HG03097 (cell line): ENCODE measurements around the gene GABRG3.

Experiments used
- ATAC-seq: cut with Tn5 transposase; IDR thresholded peaks from one replicate; pipeline ENCODE4 v1.9.1; 2021; ENCODE audit not compliant: unreplicated experiment, low FRiP score

The GABRG3 gene

DNA sequence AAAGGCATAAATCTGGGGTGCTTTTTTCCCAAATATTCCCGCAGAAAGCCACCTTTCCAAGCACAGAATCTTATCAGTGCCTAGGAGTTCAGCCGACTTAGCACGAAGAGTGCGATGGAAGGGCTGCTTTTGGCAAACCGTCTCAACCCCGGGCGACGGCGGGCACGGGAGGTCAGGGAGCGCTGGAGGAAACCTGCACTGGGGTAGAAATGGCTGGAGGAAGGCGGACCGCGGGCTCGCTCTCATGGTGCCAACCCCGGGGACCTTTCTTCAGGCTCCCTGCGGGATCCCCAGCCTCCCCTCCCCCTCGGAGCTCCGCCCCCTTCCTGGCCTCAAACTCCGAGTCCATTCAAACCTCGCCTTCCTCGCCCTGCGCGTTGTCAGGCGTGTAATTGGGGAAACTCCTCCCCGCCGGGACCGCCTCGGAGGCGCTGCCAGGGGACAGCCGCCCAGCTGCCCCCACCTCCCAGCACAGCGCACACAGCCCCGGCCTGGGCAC is at the start of gene GABRG3:
GABRG3 (plus strand) TSS at position 470 of the 499 bp plus-strand sequence.
- ATAC-seq = no peak

DNA sequence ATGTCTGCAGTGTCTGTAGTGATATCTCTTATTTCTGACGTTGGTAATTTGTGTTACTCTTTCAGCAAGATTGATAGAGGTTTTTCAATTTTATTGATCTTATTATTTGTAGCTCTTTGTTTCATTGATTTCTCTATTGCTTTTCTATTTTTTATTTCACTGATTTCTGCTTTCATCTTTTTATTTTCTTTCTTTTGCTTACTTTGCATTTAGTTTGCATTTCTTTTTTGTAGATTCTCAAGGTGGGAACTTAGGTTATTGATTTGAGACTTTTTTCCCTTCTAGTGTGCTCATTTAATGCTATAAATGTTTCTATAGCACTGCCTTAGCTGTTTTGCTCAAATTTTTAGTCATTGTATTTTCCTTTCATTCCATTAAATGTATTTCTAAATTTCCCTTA is 49.5 kb upstream of the GABRG3 start:
- no peak for ATAC-seq

DNA sequence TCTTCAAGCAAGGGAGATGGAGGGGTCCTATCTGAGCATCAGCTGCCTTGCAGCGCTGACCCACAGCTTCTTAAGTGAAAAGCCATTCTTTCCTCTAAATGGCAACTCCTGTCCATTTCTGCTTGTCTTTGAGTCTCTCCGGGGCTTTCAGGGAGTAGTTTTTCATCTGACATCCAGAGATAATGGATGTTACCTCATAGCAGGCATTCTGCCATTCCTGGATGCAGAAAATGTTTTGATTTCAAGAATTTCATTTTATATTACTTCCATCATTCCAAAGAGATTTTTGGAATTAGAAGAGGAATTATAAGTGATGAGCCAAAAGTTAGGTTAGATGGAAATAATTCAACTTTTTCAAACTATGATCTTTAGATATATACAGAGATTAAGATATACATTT is 44.9 kb upstream of the GABRG3 start:
- no peak for ATAC-seq

DNA sequence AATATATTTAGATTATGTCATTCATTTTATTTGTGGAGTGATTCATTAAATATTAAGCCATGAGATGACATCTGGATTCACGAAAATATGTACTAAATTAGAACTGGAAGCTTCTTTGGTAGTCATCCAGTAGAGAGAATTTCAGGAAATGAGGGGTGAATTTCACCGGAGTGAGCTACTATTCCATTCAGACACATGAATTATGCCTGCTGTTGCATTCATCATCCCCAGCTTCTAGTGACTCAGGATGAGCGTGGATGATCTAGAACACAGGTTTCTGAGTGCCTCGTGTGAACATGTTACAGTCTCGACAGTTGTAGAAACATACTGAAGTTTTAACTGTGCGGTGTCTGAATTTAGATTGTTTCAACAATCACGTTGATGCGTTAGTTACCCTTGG is 42.9 kb upstream of the GABRG3 start:
- no peak for ATAC-seq

DNA sequence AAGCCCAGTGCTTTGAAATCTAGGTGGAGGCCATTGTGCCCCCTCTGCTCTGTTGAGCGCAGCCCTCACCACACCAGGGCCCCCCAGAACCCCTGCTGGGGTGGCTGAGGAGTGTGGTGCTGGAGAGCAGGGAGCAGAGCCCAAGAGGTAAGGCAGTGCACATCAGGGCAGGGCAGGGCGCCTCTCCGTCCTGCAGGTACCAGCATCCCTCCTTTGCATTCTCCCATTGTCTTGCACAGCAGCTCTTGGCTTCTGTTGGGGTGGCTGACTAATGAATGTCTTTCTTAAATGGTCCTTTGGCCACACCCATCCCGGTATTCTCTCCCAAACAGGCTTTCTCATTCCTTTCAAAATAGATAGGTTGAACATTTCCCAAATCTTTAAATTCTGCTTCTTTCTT is 41.4 kb upstream of the GABRG3 start:
- no peak for ATAC-seq

DNA sequence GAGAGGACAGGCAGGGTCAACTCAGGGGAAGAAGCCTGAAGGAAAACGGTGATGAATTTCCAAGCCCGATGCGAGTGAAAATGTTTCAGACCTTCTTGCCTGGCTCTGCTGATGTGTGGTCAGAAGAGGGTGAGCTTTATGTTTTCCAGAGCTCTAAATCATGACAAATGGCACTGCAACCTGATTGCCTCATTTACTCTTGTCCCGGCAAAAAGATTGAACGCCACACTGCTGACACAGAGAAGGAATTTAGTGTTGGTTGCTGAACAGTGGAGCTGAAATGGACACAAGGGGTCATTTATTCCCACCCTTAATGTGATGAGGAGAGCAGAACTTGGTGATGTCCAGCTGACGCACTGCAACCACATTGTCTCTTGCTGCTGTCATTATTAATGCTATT is 36.1 kb upstream of the GABRG3 start:
- no peak for ATAC-seq

DNA sequence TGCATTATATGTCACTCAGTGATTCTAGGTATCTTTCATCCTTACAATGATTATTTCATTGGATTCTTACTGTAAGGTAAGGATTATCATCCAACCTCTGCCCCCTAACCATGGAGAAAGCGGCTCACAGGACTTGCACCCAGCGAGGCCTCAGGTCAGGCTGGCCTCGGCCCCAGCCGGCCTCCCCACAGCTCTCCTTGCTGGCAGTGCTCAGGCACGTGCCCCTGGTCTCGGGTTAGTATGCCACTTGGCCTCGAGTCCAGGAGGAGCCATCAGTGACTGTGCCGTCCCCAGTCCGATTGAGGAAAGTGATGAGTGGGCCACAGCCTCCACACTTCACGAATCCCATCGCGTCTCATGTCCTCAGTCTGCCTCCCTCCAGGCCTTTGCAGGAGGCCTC is 35.7 kb upstream of the GABRG3 start:
- no peak for ATAC-seq

DNA sequence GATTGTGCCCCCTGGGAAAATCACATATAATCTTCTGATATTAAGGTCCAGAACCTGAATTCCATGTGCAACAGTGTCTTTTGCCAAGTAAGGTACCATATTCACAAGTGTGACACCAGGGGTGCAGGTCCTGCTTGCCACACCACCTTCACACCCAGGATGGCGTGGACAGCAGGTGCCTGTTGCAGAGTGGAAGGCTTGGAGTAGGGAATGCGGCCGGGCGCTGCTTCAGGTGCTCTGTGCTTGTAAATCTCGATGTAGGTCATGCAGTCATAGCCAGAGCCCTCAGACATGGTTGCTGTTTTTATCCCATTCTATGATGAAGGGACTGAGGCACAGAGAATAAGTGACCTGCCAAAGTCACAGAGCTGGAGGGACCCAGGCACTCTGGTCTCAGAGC is 34.5 kb upstream of the GABRG3 start:
- no peak for ATAC-seq

DNA sequence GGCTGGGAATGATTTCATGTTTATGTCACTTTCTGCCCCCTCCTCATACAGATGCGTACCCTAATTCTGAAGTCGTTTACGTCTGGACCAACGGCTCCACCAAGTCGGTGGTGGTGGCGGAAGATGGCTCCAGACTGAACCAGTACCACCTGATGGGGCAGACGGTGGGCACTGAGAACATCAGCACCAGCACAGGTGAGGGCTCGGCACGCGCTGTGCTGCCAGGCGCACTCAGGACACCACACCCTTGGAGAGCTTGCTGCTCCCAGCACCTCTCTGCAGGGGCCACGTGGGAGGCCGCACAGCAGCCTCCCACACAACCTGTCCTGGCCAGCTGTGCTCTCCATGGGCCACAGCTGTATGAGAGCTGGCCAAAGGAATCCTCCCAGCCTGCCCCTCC is 33.8 kb upstream of the GABRG3 start:
- ATAC-seq = no peak

DNA sequence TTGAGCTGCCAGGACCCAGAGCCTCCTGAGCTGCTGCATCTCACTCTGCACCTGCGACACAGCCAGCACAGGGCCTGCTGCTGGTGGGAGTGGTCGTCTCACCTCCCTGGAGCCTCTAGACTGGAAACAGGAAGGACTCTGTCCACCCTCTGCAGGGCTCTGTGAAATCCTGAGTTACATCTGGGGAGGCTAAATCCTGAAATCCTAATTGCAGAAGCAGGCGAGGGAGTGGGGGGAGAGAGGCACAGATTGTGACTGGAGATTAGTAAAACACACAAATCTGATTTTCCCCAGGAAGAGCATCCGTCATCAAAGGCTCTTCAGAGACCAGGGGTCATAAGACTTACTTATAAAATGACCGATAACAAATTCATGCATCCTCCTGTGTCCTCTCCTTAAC is 31.6 kb upstream of the GABRG3 start:
- no peak for ATAC-seq

DNA sequence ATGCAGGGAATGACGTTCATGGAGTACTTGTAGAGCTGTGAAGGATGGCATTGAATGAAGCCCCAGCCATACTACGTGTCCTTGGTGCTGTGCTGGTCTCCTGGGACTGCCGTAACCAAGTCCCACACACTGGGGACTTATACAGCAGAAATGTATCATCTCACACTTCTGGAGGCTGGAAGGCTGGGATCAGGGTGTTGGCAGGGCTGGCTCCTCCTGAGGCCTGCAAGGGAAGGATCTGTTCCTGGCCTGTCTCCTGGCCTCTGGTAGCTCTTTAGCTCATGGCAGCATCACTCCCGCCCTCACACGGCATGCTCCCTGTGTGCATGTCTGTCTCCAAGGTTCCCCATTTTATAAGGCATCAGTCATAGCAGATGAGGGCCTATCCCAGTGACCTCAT is 29.5 kb upstream of the GABRG3 start:
- no peak for ATAC-seq

DNA sequence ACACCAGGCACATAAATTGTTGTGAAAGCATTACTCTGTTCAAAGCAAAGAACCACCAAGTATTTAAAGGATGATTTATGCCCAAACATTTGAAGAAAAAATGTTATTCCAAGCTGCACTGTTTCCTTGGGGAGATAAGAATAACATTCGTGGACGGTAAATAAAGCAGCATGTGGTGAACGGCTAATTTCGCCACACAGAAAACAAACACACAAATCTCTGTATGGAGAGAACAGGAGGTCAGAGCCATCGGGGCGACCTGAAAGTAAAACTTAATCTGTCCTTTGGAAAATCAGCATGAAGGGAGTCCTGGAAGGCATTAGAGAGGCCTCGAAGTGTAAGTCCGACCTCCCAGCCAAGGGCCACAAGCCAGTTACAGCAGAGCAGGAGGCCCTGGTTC is 27.1 kb upstream of the GABRG3 start:
- no peak for ATAC-seq

DNA sequence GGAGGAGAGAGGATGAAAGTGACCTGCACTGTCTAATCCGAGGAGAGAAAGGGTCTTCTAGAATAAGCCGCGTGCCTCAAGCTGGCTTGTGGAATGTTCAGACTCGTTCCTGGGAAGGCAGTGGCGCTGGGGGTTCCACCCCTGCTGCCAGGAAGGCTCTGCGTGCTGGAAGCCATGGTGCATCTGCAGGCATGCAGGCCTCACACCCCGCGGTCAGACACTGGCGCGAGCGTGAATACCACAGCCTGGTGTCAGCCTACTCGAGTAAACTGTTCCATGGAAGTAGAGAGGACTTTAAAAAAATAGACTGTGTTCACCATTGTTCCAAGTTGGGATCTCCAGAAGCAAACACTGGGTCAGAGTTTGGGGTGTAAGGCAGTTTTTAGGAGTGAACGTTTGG is 25.9 kb upstream of the GABRG3 start:
- ATAC-seq = no peak

DNA sequence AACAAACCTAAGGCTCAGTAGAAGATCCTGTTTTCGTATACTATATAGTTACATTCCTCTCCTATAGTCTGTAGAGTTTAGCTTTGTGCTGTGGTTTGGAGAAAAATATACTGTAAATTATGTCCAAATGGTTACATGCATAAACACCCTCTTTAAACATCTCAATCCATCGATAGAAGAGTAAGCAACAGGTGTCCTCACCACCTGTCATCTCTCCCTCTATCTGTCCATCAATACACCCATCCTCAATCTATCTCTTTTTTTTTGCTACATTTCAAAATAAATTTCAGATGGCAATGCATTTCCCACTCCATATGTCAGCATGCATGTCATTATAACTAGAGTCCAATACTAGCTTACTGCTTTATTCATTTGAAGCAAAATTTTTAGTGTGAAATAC is 21.0 kb upstream of the GABRG3 start:
- ATAC-seq = no peak

DNA sequence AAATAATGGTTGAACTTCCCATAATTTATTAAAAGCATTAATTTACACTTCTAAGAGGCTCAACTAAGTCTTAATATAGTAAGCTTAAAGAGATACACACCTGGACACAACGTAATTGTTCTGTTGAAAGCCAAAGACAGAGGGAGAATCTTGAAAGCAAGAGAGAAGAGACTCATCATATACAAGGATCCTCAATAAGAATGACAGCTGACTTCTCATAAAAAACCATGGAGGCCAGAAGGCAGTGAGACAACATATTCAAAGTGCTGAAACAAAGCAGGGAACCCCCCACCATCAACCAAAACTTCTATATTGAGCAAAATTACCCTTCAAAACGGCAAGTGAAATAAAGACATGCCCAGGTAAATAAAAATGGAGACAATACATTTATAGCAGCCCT is 16.6 kb upstream of the GABRG3 start:
- ATAC-seq = no peak

DNA sequence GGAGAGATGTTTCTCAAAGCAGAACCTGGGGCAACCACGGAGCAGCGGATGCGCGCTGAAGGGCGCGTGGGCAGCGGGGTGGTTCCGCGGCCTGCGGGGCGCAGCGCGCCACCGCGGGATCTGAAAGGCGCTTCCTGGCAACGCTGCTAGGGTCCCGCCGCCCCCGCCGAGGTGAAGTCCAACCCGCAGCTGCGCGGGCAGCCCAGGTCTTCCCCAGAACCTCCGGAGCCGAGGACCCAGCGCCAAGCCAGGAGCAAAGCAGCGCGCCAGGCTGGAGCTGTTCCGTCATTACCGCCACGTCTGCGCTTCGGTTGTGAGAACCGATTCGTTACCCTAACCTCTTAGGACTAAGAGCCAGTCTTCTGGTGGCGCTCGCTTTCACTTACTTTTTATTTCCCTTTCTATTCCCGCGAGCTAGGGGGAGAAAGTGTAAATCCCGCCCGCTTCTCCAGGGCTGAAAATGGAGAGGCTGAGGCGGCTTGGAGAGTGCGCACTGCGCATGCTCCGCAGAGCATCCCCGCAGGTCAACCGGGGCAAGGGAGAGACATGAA is 3.2 kb upstream of the GABRG3 start:
- no peak for ATAC-seq

DNA sequence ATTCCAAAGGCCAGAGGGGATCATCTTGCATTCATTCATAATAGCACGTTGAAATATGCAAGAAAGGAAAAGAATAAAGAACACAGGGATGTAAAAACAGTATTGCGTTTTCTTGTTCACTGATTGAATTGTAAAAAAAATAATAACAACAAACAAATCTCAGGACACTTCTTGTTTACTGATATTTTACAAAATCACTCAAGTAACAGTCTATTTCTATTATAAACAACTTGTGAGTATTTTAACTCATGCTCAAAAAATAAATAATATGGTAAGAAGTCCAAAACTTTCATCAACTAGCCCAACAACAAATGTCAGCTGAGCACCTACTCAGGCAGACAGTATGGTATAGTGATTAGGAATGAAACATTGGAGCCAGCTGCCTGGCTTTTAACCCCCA is 2.2 kb upstream of the GABRG3 start:
- ATAC-seq = no peak

DNA sequence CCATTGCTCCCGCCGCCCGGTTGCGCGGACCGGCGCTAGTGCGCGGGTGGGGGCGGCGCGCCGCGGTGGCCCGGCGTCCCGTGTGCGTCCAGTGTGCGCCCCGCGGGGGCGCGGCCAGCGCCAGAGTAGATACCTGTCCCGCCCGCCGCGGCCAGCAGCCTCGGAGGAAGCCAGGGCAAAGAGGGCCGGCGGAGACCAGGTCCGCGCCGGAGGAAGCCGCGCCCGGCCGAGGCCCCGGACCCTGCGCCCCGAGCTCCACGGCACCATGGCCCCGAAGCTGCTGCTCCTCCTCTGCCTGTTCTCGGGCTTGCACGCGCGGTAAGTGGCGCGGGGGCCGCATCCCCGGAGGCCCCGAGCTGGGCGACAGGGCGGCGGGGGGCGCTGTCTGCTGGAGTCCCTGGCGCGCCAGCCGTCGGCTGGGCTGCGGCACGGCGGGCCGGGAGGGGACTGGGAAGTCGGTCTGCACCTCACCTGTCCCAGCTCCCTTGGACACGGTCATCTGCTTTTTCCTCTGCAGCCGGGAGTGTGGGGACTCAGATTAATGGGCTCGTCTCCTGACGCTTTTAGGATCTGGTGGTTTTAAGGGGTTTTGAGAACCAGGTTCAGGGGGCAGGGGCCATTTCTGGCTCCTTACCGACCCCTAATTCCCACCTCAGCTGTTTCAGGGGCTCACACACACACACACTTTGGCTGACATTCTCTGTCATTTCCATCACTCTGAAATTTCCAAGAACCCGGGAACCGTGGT is 464 bp downstream of the GABRG3 start:
- no peak for ATAC-seq

DNA sequence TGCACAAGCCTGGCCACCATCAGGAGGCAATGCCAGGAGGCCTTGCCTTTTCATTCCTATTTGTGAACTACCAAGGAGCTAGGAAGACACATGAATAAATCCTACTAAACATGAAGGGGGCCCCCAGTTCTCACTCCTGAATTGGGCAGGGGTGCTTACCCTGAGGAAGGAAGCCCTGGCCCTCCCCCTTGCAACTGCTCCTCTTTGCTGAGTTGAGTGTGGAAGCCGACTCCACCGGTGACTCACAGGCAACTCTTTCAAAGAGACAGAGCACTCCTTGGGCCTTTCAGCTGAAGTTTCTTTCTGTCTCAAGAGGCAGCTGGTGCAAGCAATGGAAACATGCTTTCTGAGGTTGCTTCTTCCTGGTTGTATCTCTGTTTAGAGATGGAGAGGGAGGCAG is 1.7 kb downstream of the GABRG3 start:
- ATAC-seq = no peak

DNA sequence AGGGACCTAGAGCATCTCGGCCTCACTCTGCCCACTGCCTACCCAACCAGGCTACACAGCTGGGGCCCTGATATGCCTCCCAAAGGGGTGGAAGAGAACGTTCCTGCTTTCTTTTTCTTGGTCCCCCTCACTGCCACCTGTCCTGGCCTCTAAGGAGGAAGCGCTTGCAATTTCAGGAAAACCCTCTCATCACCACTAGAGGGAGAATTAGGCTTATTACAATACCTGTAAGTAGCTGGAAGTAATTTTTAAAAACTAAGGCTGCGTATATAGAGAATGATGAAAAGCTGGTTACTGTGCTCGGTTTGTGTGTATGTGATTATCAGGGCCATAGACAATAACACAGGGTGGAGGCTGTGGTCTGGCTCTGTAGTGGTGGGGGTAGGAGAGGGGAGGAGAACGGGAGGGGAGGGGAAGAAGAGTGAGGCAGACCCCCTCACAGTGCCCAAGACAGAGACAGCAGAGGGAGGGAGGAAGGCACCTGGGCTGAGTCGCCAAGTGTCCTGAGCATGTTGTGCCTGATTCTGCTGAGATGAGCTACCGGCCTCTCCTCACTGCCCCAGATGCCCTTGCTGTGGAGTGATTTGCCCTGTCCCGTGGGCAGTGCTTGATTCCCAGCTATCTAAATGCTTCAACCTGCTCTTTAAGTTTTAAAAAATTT is 3.3 kb downstream of the GABRG3 start:
- no peak for ATAC-seq

DNA sequence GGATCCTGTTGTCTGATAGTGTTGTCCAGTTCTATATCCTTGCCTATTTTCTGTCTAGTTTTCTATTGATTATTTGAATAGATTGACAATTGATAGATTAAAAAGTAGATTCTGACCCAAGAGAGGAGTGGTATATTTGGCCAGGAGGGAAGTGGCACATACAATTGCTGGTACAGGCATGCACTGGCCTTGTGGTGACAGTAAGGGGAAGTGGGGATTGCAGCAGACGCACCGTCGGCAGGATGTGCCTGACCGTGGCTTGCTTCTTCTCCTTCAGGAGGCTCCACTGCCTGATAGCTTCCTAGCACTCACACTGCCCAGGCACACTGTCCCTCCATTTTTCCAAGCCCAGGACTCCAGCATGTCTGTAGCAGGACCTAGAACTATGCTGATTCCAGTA is 10.5 kb downstream of the GABRG3 start:
- ATAC-seq = no peak

DNA sequence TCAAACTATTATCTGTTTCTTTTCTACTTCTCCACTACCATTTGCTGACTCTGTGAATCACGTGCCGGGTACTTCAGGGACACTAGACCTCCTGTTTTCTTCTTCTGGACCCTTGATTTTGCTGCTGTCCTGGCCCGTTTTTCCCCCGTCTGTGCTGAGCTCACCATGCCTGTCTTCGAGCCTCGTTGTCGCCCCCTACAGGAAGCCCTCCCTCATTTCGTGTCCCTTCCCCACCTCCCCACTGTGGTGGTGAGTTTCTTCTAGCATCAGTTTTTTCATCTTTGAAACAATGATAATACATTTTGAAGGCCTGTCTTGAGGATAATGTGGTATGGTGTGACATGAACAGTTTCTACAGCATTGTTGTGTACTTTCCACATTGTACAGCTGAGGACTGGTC is 12.8 kb downstream of the GABRG3 start:
- ATAC-seq = no peak
